Measurements from ENCODE around the gene MAGEA6.

DNA sequence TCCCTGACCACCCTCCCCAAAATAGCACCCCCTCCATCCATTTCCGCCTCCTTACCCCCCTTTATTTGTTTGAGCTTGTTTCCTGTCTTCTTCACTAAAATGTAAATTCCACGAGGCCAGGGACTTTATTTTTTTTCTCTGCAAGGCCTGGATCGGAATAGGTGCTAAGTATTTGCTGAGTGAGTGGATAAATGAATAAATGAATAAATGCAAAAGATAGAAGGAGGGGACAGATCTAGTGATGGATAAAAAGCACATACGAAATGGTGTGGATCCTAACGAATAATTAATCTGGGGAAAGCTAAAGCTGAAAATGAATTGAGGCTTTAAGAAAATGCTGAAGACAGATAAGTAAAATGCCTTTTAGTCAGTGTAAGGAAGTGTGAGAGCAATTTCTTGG, 48.9 kb upstream of the MAGEA6 start:
- TF ChIP-seq POLR2A (IDR thresholded peaks at IDR 0.05) = no peak
- TF ChIP-seq, protein P1, sequence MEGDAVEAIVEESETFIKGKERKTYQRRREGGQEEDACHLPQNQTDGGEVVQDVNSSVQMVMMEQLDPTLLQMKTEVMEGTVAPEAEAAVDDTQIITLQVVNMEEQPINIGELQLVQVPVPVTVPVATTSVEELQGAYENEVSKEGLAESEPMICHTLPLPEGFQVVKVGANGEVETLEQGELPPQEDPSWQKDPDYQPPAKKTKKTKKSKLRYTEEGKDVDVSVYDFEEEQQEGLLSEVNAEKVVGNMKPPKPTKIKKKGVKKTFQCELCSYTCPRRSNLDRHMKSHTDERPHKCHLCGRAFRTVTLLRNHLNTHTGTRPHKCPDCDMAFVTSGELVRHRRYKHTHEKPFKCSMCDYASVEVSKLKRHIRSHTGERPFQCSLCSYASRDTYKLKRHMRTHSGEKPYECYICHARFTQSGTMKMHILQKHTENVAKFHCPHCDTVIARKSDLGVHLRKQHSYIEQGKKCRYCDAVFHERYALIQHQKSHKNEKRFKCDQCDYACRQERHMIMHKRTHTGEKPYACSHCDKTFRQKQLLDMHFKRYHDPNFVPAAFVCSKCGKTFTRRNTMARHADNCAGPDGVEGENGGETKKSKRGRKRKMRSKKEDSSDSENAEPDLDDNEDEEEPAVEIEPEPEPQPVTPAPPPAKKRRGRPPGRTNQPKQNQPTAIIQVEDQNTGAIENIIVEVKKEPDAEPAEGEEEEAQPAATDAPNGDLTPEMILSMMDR (IDR thresholded peaks at IDR 0.05) = no peak
